GM19043 (cell line): ENCODE measurements around the gene NSFL1C.
"Not testable (repeated sequence)": the region's sequence is repeated elsewhere in the genome, so short reads cannot be mapped to it uniquely, and the experiment has no call there.

Experiments
- ATAC-seq: cut with Tn5 transposase; IDR thresholded peaks from one replicate; pipeline ENCODE4 v1.9.1; 2021; ENCODE audit warnings: low read depth; ENCODE audit not compliant: unreplicated experiment

The NSFL1C gene

GRCh38 chr20:1427457-1428054 is 39.1 kb downstream of the NSFL1C start:
- no peak for ATAC-seq

DNA sequence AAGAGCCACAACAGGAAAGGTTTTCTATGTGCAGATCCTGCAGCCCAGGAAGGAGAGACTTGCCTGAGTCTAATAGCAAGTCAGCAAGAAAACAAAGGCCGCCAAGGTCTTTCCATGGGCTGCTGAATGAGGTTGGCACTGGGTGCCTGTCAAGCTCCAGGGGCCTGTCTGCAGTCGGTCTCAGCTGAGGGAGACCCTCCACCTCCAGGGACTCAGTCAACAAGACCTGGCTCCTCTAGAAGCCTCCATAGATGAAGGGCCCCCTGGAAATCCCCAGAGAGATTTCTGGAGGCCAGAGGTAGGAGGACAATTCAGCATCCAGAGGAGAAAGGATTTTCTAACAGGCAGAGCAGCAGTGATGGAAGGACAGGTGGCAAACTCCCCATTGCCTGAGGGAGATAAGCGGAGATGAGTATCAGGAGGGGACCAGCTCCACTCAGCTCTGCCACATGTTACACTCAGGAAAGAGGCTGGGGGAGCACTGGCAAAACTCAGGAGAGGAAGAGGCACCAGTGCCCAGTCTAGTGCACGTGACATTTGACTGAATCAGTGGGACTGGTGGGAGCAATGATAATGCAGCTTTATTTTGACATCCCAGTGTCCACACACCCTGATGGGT is 40.3 kb downstream of the NSFL1C start:
- ATAC-seq = no peak

- no peak for ATAC-seq
These were observed 42.3 kb downstream of the NSFL1C start for GRCh38 chr20:1424336-1424735.

- ATAC-seq = no peak
These were observed 43.0 kb downstream of the NSFL1C start for GRCh38 chr20:1423625-1424106.

DNA sequence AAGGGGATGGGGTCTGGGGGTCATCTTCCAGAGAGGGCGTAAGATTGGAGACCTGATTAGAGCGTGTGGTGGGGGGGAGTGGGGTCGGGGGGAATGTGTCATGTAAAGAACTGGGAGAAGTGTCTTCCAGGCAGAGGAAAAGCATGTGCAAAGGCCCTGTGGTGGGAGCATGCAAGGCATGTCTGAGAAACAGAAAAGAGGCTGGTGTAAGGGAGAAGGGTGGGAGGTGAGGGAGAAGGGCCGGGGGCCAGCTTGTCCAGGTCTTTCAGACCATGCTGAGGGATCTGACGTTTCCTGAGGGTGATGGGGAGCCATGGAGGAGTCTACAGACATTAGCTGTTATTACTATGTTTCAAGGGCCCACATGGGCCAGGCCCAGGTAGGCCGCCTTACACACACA is 43.4 kb downstream of the NSFL1C start:
- no peak for ATAC-seq

DNA sequence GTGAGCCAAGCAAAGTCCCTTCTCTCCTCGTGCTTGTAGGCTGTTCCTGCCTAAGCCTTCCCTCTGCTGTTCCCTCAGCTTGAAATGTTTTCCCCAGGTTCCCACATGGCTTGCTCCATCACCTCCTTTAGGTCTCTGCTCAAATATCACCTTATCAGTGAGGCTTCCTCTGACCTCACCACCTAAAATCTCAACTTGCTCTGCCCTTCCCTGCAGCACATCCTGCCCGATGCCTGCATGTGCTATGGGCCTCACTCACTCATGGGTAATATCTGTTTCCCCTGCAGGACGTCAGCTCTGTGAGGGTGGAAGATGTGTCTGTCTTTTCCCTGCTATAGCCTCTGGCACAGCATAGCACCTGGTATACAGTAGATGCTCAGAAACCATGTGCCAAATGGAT is 43.9 kb downstream of the NSFL1C start:
- no peak for ATAC-seq

- no peak for ATAC-seq
These were observed 46.6 kb downstream of the NSFL1C start for GRCh38 chr20:1420066-1420465.

DNA sequence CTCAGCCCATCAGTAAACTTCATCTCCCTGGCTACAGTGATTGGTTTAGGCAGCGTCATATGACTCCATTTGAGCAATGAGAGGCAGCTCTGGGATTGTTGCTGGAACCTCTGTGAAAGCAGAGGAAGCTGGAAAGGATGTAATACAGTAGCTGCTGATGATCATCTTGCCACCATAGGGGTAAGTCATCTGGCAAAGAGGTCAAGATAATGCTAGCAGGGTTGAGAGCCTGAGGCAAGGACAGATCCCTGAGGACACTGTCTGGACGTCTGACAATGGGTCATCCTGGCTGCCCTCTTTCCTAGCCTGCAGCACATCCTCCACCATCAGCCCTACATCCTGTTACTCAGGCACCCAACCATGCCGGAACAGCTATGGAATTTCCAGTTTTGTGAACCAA is 48.3 kb downstream of the NSFL1C start:
- no peak for ATAC-seq

DNA sequence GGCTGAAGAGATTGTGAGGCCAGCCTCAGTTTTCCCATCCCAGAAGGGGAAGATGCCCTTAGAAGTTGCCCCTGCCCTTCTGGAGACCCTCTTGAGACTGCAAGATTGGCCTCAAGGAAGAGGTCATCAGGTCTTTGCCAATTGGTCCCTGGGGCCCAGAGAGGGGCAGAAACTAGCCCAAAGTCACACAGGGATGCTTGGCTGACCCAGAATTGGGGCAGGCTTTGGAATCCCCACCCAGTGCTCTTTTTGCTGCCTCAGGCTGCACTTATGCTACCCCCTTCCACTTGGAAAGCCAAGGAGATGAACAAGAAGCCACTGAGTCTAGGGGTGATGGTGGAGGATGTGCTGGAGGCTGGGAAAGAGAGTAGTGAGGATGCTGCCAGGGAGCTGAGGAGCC is 48.9 kb downstream of the NSFL1C start:
- no peak for ATAC-seq

DNA sequence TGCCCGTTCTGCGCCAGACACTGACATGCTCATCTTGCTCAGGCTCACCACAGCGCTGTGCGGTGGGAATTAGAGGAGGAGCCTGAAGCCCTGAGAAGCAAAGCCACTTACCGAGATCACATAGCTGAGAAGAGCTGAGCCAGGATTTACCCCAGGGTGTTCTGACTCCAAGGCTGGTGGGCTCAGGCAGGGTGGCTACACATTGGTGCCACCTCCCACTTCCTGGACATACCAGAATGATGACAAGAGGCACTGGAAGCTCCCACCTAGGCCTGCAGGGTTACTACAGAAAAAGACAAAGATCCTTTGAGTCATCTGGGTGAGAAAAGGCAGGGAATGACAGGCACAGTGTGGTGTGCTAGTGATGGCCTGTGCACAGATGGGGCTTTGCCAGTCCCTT is 49.4 kb downstream of the NSFL1C start:
- ATAC-seq = no peak

DNA sequence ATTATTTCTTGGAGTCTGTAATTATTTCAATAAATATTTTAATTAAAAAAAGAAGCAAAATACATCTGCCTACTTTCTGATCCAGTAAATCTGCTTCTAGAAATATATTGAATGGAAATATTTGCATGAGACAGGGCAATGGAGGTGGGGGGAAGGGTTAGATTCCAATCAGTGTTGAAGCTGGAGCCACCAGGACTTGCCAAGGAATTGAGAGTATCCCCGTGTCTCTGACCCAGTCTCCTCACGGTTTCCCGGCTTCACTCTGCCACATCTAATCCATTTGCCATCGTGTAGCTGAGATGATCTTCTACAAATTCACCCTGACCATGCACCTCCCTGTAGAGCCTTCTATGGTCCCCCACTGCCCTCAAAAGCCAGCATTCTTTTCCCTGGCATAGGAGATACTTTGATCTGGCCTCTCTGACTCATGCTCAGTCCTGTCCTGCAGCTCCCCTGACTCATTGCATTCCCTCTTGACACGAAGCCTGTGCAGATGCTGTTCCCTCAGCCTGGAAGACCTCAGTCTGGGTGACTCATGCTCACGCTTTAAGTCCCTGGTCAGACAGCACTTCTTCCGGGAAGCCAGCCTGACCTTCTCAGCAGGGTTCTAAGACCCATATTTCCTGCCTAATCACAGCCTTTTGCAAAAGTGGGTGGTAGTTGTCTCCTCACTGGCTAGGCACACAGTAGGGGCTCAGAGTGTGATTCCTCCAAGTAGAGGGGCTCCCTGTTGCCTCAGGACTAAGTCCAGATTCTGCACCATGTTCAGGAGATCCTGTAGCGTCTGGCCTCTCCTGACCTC is 50.8 kb downstream of the NSFL1C start:
- no peak for ATAC-seq

- ATAC-seq = no peak
These were observed 51.7 kb downstream of the NSFL1C start for GRCh38 chr20:1414982-1415381.

GRCh38 chr20:1405801-1406200 is 60.8 kb downstream of the NSFL1C start:
- no peak for ATAC-seq

GRCh38 chr20:1403624-1404023 is 63.0 kb downstream of the NSFL1C start:
- no peak for ATAC-seq

DNA sequence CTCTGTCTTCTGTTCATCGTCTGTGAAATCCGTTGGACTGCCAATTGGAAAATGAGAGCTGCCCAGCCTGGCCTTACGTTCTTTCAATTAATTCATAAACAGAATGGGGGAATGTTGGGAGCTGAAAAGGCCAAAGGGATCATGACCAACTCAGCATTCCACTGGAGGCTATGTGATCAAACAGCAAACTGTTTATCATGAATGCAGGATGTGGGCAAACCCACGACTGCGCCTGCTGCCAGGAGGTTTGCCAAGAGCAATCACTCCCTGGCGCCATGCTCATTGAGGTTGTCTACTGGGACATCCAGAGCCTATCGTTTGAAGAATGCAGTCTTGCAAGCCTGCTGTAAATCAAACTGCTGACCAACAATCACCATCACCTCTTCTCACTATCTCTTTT is 64.5 kb downstream of the NSFL1C start:
- no peak for ATAC-seq

DNA sequence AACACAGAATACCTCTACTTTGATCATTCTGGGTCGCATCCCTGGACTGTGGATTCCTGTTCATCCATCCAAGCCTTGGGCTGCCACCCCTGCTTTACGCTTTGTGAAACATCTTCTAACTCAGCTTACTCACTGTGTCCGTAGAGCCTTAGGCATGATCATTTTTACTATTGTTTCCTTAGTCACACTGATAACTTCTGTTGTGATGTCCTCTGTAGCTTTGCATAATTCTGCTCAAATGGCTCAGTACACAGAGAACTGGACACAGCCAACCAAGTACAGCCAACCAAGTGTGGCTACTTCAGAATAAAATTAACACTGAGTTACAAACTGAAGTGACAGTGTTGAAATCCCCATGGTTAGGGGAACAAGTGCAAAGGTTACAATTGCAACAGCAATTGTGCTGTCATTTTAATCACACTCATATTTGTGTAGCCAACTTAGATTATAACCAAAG is 65.2 kb downstream of the NSFL1C start:
- no peak for ATAC-seq

DNA sequence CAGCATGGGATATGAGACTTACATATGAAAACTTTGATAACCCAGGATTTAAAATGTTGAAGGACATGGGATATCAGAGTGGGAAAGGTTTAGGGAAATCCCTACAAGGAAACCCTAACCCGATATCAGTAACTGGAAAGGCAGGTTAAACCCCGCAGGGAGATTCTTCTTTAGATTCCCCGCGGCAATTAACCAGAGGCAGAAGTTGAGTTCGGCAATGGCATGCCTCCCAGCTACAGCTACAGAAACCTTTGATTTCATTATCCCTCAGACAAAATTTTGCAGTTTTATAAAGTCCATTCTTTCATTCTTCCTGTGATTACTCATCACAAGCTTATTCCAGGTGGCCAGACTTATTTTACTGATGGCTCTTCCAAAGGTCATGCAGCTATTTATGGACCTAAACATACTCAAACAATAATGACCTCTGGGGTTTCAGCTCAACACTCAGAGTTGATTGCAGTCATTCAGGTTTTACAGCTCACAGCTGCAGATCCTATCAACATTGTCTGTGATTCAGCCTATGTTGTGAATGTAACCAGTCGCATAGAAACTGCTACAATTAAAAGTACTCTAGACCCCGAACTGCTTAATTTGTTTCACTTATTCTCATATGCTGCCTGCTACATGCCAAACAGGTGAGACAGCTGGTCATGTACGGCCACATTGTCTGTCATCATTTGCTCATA is 66.8 kb downstream of the NSFL1C start:
- not testable (repeated sequence) for ATAC-seq

DNA sequence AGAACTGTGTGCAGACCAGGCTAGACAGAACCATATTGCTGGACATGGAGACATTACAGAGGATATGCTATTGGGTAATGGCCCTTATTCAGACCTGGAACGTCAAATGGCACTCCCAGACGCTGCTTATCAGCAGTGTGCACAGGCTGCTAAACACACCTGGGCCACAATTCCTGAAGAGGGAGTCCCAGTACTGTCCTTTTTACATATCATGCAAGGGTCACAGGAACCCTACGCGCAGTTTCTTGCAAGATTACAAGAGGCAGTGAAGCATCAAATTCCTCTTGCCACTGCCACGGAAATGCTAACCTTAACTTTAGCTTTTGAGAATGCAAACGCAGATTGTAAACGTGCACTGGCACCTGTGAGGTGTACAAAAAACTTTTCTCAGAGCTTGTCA is 68.5 kb downstream of the NSFL1C start:
- ATAC-seq = not testable (repeated sequence)

GRCh38 chr20:1397710-1398109 is 68.9 kb downstream of the NSFL1C start:
- ATAC-seq = no peak

- ATAC-seq = no peak
These were observed 69.9 kb downstream of the NSFL1C start for GRCh38 chr20:1396702-1397101.

DNA sequence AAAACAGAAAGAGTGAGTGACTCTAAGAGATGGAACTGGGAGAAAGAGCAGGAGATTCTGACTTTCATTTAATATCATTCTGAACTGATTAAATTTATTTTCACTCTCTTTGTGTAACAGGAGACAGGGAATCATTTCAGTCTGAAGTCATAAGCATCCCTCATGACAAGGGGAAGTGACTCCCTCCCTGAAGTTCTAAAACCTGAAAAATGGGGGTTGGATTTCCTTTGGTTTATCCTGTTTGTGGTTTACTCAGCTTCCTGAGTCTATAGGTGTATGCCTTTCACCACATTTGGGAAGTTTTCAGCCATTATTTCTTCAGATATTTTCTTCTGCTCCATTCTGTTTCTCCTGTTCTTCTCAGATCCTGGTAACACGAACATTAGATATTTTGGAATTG is 70.4 kb downstream of the NSFL1C start:
- ATAC-seq = no peak
